NCI-H774 (cell line): ENCODE results near the gene LRIG2.
"Not testable (repeated sequence)": the region's sequence is repeated elsewhere in the genome, so short reads cannot be mapped to it uniquely, and the experiment has no call there.

Source experiments
- DNase-seq: peaks from one replicate; lab custom pipeline; 2025; lab: John Stamatoyannopoulos, UW

LRIG2 gene

GRCh38 chr1:113129529-113130185 lies 56.7 kb downstream of the LRIG2 start:
- DNase-seq = no peak

GRCh38 chr1:113133038-113133437 lies 60.0 kb downstream of the LRIG2 start:
- no peak for DNase-seq

- no peak for DNase-seq
Measured at GRCh38 chr1:113133759-113134158, 60.8 kb downstream of the LRIG2 start.

GRCh38 chr1:113135460-113135859 lies 62.5 kb downstream of the LRIG2 start:
- DNase-seq = no peak

DNA sequence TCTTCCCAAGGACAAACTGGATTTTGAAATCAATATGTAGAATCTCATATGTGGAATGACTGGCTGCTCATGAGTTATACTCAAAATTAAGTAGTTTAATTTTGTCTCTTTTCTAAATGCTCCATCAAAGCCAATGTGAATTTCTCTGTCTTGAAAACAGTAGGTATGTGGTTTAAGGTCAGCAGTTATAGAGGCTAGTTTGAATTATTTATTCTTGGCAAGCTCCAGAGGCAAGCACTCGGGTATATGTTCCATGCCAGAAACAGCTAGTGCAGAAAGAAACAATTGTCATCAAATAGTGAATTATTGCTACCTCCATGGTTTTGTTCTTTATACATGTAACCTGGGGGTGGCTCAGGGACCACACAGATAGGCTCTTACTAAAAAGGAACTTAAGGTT lies 63.5 kb downstream of the LRIG2 start:
- no peak for DNase-seq

DNA sequence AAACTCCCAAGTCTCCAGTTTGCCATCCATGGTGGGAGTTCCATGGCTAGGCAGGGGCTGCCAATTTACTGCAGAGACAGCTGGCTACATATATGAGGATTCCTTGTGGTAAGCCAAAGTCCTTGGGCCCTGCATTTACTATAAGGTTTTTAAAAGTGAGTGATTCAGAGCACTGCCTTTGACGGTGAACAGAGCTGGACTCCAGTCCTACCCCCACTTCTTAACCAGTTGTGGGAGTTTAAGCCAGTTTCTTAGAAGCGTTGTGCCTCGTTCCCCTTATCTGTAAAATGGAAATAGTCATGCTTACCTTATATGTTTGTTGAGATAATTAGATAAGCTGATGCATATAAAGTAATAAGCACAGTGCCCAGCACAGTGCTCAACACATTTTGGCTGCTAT lies 64.6 kb downstream of the LRIG2 start:
- no peak for DNase-seq

DNA sequence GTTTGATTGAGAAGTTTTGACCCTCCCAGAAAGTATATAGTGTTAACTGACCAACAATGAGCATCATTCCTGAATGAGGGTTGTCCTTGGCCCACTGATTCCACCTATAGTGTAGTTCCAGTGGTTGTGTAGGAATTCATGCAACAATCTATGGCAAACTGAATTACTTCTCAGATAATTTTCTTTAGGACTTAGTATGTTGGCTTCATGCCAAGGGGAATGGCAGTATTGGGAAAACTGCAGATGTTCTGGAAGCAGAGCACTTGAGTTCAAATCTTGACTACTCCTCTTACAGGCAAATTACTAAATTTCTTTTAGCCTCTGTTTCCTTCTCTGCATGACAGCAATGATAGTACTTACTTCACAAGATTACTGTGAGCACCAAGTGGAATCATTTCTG lies 65.8 kb downstream of the LRIG2 start:
- no peak for DNase-seq

- DNase-seq = no peak
Measured at GRCh38 chr1:113140176-113140575, 67.2 kb downstream of the LRIG2 start.

GRCh38 chr1:113140588-113141446 lies 67.8 kb downstream of the LRIG2 start:
- DNase-seq = peak; percentile 68

- DNase-seq = no peak
Measured at GRCh38 chr1:113141650-113142473, 68.9 kb downstream of the LRIG2 start.

DNA sequence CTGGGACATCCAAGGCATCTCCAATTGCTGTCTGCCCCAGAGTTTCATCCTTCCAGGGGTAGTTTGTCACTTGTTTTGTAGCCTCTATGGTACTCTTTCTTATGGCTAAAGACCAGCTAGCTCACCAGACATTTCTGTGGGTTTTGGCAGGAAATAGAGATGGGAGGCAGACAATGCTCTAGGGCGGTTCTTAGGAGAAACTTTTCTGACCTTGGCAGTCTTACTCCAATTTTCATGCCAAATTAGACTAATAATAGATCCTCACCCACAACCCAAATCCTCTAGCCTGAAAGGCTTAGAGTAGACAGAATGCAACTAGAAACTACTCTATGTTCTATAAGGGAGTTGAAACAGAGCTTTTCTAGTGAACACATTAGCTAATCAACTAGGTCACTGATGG lies 69.8 kb downstream of the LRIG2 start:
- DNase-seq = no peak

DNA sequence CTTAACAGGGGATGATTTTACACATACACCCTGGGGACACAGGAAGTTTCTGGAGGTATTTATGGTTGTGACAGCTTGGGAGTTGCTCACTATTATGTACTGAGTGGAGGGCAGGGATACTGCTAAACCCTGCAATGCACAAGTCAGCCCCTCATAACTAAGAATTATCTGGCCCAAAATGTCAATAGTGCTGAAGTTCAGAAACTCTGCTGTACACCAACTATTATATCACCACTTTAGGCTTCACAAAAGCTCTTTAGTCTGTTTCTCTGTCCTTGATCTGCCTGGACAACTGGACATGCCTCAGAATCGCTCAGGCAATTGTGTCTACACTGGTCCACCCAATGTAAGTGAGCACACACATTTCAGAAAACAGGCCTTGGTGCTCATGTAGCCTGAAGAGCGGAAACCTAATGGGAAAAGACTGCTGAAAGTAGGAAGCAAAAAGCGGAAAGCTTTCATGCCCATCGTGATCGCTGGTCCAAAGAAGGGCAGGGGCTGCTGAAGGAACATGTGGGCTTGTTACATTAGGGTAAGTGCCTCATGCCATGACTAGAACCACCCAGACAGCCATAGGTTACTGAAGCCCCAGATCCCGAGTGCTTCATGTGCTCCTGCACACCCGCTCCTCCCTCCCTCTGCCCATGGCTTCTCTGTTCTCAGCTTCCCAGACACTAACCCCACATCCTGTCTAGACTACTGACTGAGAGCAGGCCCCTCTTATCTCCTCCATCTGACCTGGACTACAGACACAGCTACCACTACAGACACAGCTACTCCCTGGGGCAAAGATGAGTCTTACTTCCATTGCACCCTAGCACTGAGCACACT lies 73.5 kb downstream of the LRIG2 start:
- DNase-seq = no peak

DNA sequence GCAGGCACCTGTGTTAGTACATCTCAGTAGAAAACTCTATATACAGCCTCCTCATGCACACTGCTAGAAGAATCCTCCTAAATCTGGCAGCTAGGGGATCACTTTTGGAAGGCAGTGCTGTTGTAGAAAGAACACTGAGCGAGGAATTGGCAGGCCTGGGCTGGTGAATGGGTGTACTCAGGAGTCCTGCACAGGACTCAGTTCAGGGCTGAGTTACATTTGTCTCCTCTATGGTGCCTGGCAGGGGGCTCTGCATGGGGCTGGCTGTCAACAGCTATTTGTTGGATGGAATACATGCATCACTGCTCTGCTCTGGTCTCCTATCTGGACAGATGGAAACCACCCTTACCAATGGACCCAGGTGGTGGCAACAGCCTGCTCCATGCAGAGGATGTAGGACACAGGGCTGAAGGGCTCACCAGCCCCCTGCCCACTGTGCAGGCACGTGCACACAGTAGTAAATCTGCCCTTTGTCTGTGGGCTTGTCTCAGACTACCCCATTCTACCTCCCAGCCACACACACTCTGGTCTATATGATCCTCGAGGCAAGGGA lies 74.2 kb downstream of the LRIG2 start:
- no peak for DNase-seq

- DNase-seq = no peak
Measured at GRCh38 chr1:113147826-113148225, 74.8 kb downstream of the LRIG2 start.

DNA sequence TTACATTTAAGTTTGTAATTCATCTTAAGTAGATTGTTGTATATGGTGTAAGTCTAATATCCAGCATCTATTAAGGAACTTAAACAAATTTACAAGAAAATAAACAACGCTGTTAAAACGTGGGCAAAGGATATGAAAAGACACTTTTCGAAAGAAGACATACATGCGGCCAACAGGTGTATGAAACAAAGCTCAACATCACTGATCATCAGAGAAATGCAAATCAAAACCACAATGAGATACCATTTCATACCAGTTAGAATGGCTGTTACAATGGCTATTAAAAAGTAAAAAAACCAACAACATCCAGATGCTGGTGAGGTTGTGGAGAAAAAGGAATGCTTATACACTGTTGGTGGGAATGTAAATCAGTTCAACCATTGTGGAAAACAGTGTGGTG lies 77.5 kb downstream of the LRIG2 start:
- not testable (repeated sequence) for DNase-seq

DNA sequence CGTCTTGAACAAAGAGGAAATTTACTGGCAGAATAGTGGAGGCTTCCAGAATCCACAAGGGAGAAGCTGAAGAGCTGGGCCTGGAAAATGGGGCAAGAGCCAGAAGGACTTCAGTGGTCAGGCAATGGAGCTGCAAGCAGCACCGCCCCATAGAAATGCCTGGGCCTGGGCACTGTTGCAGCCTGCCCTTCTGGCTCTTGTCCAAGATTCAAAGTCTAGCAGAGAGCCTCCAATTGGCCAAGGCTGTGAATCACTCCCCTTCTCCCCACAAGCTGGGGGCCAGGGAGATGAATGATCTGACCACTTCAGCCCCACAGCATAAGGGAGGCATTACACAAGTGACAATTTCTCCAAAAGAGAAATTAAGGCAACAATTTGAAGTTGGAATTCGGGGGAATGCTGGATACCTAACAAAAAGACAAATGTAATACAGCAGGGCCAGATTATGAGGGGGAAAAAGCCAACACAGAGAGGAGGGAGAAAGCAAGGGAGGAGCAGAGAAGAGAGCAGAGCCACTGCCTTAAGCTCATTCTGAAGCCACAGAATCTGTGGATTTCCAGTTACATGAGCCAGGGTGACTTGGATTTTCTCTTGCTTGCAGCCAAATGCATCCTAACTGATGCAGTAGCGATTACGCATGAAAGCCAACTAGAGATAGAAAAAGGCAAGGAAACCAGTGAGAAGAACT lies 80.3 kb downstream of the LRIG2 start:
- DNase-seq = no peak

DNA sequence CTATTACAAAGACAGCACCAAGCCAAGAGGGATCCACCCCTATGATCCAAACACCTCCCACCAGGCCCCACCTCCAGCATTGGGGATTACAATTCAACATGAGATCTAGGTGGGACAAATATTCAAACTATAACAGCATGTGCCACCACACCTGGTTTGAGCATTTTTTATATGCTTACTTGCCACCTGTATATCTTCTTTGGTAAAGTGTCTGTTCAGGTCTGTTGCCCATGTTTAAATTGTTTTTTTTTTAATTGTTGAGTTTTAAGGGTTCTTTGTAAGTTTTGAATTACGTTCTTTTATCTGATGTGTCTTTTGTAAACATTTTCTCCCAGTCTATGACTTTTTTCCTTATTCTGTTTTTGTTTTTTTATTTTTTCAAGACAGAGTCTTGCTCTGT lies 83.4 kb downstream of the LRIG2 start:
- DNase-seq = no peak

DNA sequence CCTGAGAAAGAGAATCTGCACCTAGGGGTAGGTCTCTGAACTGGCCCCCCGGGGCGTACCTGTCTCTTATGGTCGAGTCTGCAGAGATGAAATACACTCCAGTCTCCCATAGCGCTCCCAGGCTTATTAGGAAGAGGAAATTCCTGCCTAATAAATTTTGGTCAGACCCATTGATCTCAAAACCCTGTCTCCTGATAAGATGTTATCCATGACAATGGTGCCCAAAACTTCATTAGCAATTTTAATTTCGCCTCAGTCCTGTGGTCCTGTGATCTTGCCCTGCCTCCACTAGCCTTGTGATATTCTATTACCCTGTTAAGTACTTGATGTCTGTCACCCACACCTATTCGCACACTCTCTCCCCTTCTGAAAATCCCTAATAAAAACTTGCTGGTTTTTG lies 85.7 kb downstream of the LRIG2 start:
- DNase-seq = not testable (repeated sequence)

DNA sequence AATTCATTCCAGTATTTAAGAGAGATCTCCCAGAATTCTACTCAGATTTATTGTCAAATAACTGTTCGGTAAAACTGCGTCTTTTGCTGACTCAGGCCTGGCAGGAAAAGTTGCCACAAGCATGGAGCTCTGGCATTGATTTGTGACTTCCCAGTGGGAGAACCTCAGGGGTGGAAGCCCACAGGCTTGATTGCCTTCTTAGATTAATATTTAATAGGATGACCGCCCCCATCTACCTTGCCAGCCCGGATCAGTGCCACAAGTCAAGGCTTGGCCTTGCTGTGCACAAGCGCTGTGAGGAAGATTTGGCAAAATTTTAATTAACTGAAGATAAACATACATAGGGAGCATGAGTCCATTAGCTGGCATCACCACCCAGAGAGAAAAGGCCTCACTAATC lies 93.5 kb downstream of the LRIG2 start:
- no peak for DNase-seq

- no peak for DNase-seq
Measured at GRCh38 chr1:113168946-113169345, 95.9 kb downstream of the LRIG2 start.

- no peak for DNase-seq
Measured at GRCh38 chr1:113169591-113169990, 96.6 kb downstream of the LRIG2 start.
